Endothelial cell of umbilical vein (primary cell): ENCODE measurements around the gene CABYR. TPM values are rescaled to one million over a fixed set of nuclear protein-coding genes. Genes with fewer than 3 reads are reported as not detected.

Source experiments
- BruUV-seq: library from RNA; stranded (reverse); fragments of 400-500 nt; replicated peaks from 2 replicates; lab custom pipeline; 2021; lab: Mats Ljungman, UMichigan
- CTCF ChIA-PET: fragments of 300-600, 350-600 bp; sonication (Branson Sonifier 250); formaldehyde crosslinking; loops from one replicate; lab custom pipeline; 2021; ENCODE audit warnings: antibody characterized with exemption, inconsistent platforms; lab: Charles Lee
- POLR2A ChIA-PET: fragments of 300-600, 350-600 bp; sonication (Branson Sonifier 250); formaldehyde crosslinking; loops from one replicate; lab custom pipeline; 2021; ENCODE audit warnings: antibody characterized with exemption, inconsistent platforms; lab: Charles Lee
- DNase-seq: peaks from one replicate; pipeline ENCODE4 v3.0.0-alpha.2; 2011; ENCODE audit warnings: low read depth, low spot score
- FAIRE-seq: peaks from 2 replicates; lab custom pipeline; 2011; peaks lifted over from hg19 to GRCh38; lab: Jason Lieb, UNC
- H2AFZ ChIP-seq: 2 replicates; pipeline ENCODE4 v1.6.0; 2012; ENCODE audit warnings: low read depth, low read length, control low read depth, inconsistent platforms
- H3K27ac ChIP-seq: 2 replicates; pipeline ENCODE4 v1.5.1; 2011; ENCODE audit warnings: low read depth, mild to moderate bottlenecking, control low read depth, low read length, moderate library complexity; ENCODE audit not compliant: insufficient read depth
- H3K27me3 ChIP-seq, 2 experiments: 2 replicates each; pipeline versions ENCODE4 v1.6.0 to v1.6.1; 2011; ENCODE audit warnings: low read length in 2 of 2, mixed read lengths in 1 of 2; ENCODE audit not compliant: control insufficient read depth in 2 of 2, insufficient read depth in 2 of 2
- H3K36me3 ChIP-seq, 2 experiments: 2 replicates in 1 of 2; 3 replicates in 1 of 2; pipeline ENCODE4 v1.5.1; 2011; ENCODE audit warnings: low read length in 2 of 2, mild to moderate bottlenecking in 1 of 2, moderate library complexity in 1 of 2; ENCODE audit not compliant: control insufficient read depth in 2 of 2, insufficient read depth in 2 of 2; ENCODE audit errors: extremely low read depth in 1 of 2
- H3K4me1 ChIP-seq: 3 replicates; pipeline ENCODE4 v1.5.1; 2011; ENCODE audit warnings: mild to moderate bottlenecking, low read length; ENCODE audit not compliant: control insufficient read depth, insufficient read depth; ENCODE audit errors: extremely low read depth
- H3K4me2 ChIP-seq: 2 replicates; pipeline ENCODE4 v1.6.1; 2011; ENCODE audit warnings: low read length, control low read depth, mixed read lengths; ENCODE audit not compliant: insufficient read depth
- H3K4me3 ChIP-seq, 3 experiments: fragments of 200-600 bp in 1 of 3; sonication (generic), shearing (Covaris generic) in 1 of 3; replicated peaks in 1 of 3; 2 replicates each; pipeline ENCODE4 v1.5.1; 2011 to 2016; ENCODE audit warnings: control low read depth in 3 of 3, low read length in 3 of 3, mild to moderate bottlenecking in 2 of 3, inconsistent platforms in 1 of 3, low read depth in 1 of 3, moderate library complexity in 1 of 3; ENCODE audit not compliant: insufficient read depth in 1 of 3
- H3K79me2 ChIP-seq: 2 replicates; pipeline ENCODE4 v1.6.0; 2012; ENCODE audit warnings: low read length, inconsistent platforms; ENCODE audit not compliant: control insufficient read depth, insufficient read depth
- H3K9ac ChIP-seq: replicated peaks from 2 replicates; pipeline ENCODE3; 2011; ENCODE audit warnings: low read length, control low read depth; ENCODE audit not compliant: insufficient read depth; ENCODE audit errors: extremely low read depth
- H3K9me1 ChIP-seq: replicated peaks from 3 replicates; pipeline ENCODE4 v1.6.0; 2011; ENCODE audit warnings: mild to moderate bottlenecking, low read length; ENCODE audit not compliant: control insufficient read depth, insufficient read depth; ENCODE audit errors: extremely low read depth
- H3K9me3 ChIP-seq: replicated peaks from 2 replicates; pipeline ENCODE4 v1.5.1; 2012; ENCODE audit warnings: low read length, inconsistent platforms; ENCODE audit not compliant: control insufficient read depth, insufficient read depth
- H4K20me1 ChIP-seq: replicated peaks from 2 replicates; pipeline ENCODE3; 2011; ENCODE audit warnings: mild to moderate bottlenecking, low read length; ENCODE audit not compliant: control insufficient read depth, insufficient read depth; ENCODE audit errors: extremely low read depth
- EZH2 ChIP-seq: IDR thresholded peaks from 2 replicates; pipeline ENCODE4 v1.6.1; 2012; ENCODE audit warnings: borderline replicate concordance, low read depth, mild to moderate bottlenecking, moderate library complexity, low read length, inconsistent platforms; ENCODE audit not compliant: severe bottlenecking
- FOS ChIP-seq: IDR thresholded peaks from 2 replicates; pipeline ENCODE4 v1.6.1; 2011; ENCODE audit warnings: mild to moderate bottlenecking, low read length, moderate library complexity, borderline replicate concordance; ENCODE audit not compliant: insufficient read depth
- GATA2 ChIP-seq: IDR thresholded peaks from 2 replicates; pipeline ENCODE4 v1.7.0; 2011; ENCODE audit warnings: low read depth, mild to moderate bottlenecking, moderate library complexity, mixed read lengths, low read length; ENCODE audit not compliant: insufficient read length, insufficient read depth
- MAX ChIP-seq: IDR thresholded peaks from 2 replicates; pipeline ENCODE4 v1.6.1; 2011; ENCODE audit not compliant: insufficient read depth, insufficient read length
- MYC ChIP-seq: IDR thresholded peaks from one replicate; pipeline ENCODE4 v1.6.1; 2011; ENCODE audit warnings: mild to moderate bottlenecking, low read depth, low read length
- POLR2A ChIP-seq: IDR thresholded peaks from 2 replicates; pipeline ENCODE4 v1.6.1; 2012; ENCODE audit warnings: low read depth, mild to moderate bottlenecking, control low read depth, low read length
- POLR2AphosphoS5 ChIP-seq: IDR thresholded peaks from 2 replicates; pipeline ENCODE4 v1.6.1; 2012; ENCODE audit warnings: low read depth, mild to moderate bottlenecking, control low read depth, low read length, moderate library complexity; ENCODE audit not compliant: insufficient read depth
- dilution Hi-C: fragments of 300-500 bp; cut with MboI; formaldehyde crosslinking; loops from one replicate; pipeline ENCODE4 v1.15.0; 2019; ENCODE audit warnings: low sequenced_read_pairs; ENCODE audit not compliant: extremely low pct_ligation_motif_present
- intact Hi-C: fragments of 100-400 bp; cut with micrococcal nuclease; formaldehyde crosslinking; loops from one replicate; pipeline ENCODE4 v1.10.0; 2022
- polyA plus RNA-seq, 4 experiments: library from polyadenylated mRNA; depleted of rRNA in 3 of 4; stranded (reverse) in 3 of 4; unstranded in 1 of 4; fragments of >200 nt; gene quantifications; 2 replicates each; pipeline versions ENCODE4 v1.2.1 to v1.2.3, GENCODE V29; 2011 to 2012; ENCODE audit warnings: missing spikeins in 1 of 4
- total RNA-seq: library from RNA; stranded (reverse); gene quantifications from 2 replicates; pipeline ENCODE4 v1.2.3, GENCODE V29; 2021
- TF ChIP-seq, protein P1 (sequence below), 2 donors: IDR thresholded peaks; 1 replicate in 1 of 2; 2 replicates in 1 of 2; pipeline ENCODE4 v1.5.1; 2011; ENCODE audit warnings: low read length in 2 of 2, mild to moderate bottlenecking in 2 of 2, moderate library complexity in 2 of 2, control low read depth in 1 of 2, inconsistent platforms in 1 of 2, low read depth in 1 of 2; ENCODE audit not compliant: insufficient read depth in 1 of 2; ENCODE audit errors: extremely low read depth in 1 of 2

The CABYR gene
- total and polyA plus RNA-seq, 2 donors (not counting 3 experiments of a cell fraction or from before 2014, with no cell fraction given): 3.9 to 8.9 TPM

DNA sequence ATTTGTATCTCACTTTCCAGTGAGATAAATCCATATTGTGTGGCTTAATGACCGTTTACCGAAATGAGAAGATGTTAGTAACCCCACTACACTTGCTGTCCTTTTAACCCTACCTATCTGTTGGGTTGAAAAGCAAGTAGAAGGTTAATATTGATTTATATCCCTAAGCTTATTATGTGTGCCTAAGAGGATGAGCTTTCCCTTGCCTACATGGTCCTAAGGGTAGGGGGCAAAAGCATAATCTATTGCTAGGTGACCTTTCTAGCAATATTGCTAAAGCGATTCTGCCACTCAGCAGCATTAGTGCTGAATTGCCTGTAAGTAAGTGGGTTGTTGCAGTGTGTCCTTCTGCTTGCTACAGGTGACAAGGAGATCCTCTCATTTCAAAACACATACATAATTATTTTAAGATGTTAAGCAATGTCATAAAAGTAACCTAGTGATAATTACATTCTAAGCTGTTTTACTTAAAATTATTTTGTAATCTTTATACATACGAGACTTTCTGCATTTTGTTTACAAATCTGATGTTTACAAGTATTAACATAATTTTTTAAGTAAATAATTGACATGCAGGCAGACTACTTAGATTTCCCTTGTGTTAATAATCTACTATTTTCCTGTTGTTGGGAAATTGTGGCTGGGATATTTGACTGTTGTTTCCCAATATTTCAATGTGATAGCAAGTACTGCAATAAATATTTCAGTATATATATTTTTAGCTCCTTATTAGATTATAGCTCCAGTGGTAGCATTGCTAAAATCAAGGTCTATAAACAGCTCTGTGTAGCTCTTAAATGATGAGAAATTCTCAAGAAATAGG lies 49.1 kb upstream of the CABYR start:
- Histone ChIP-seq H3K4me2 (no peak overlapping the region), H3K27ac (no peak overlapping the region), H3K9ac (no peak overlapping the region), H3K9me3 (no peaks in the 10 kb centered on the region), H3K36me3 (no peaks in the 10 kb centered on the region), H3K79me2 (no peaks in the 10 kb centered on the region), H3K4me1 (peaks cover 6% of the 10 kb centered on the region), H3K27me3 (no peaks in the 10 kb centered on the region), H2AFZ (no peak overlapping the region), H3K4me3 (no peak overlapping the region), H4K20me1 (no peaks in the 10 kb centered on the region), H3K9me1 (no peaks in the 10 kb centered on the region)
- DNase-seq: no peak
- TF ChIP-seq EZH2 (no peak), POLR2AphosphoS5 (no peak), MYC (no peak), FOS (no peak)
- BruUV-seq: no TSS peak
- no peak for FAIRE-seq
- CTCF ChIA-PET: interaction anchor here (1.0 to 1.8 kb wide), 2 partner anchors 12 to 26 kb away, joined by 4 to 5 read pairs; no protein-coding TSS in a partner anchor
- dilution Hi-C loops (no loop called here), intact Hi-C loops (no loop called here)
- POLR2A ChIA-PET: no interaction called here

DNA sequence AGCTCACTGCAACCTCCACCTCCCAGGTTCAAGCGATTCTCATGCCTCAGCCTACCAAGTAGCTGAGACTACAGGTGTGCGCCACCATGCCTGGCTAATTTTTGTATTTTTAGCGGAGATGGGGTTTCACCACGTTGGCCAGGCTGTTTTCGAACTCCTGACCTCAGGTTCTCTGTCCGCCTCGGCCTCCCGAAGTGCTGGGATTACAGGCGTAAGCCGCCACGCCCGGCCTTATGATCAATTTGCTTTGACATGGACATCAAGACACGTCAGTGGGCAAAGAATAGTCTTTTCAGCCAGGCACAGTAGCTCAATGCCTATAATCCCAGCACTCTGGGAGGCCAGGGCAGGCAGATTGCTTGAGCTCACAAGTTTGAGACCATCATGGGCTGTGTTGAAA lies 48.0 kb upstream of the CABYR start:
- H3K9me3 ChIP-seq: no peaks in the 10 kb centered on the region
- H2AFZ ChIP-seq: no peak overlapping the region
- no peak overlapping the region for H3K4me2 ChIP-seq
- BruUV-seq: no TSS peak
- TF ChIP-seq POLR2AphosphoS5 (no peak), EZH2 (no peak), MYC (no peak), GATA2 (no peak), FOS (no peak), MAX (no peak), POLR2A (no peak)
- TF ChIP-seq, protein P1, sequence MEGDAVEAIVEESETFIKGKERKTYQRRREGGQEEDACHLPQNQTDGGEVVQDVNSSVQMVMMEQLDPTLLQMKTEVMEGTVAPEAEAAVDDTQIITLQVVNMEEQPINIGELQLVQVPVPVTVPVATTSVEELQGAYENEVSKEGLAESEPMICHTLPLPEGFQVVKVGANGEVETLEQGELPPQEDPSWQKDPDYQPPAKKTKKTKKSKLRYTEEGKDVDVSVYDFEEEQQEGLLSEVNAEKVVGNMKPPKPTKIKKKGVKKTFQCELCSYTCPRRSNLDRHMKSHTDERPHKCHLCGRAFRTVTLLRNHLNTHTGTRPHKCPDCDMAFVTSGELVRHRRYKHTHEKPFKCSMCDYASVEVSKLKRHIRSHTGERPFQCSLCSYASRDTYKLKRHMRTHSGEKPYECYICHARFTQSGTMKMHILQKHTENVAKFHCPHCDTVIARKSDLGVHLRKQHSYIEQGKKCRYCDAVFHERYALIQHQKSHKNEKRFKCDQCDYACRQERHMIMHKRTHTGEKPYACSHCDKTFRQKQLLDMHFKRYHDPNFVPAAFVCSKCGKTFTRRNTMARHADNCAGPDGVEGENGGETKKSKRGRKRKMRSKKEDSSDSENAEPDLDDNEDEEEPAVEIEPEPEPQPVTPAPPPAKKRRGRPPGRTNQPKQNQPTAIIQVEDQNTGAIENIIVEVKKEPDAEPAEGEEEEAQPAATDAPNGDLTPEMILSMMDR (IDR thresholded peaks at IDR 0.05; ENCODE audit: extremely low read depth in 1 of 2, insufficient read depth in 1 of 2, low read depth in 1 of 2, low read length in 2 of 2): no peak
- ChIA-PET POLR2A (no interaction called here), CTCF (interaction anchor here (0.7 to 1.8 kb wide), 3 partner anchors 9 to 581 kb away, joined by 4 read pairs; no protein-coding TSS in a partner anchor)
- H3K36me3 ChIP-seq: no peaks in the 10 kb centered on the region
- dilution Hi-C loops (no loop called here), intact Hi-C loops (no loop called here)
- no peak overlapping the region for H3K4me3 ChIP-seq
- H3K4me1 ChIP-seq: peaks cover 6% of the 10 kb centered on the region
- no peak for FAIRE-seq
- H4K20me1 ChIP-seq: no peaks in the 10 kb centered on the region
- H3K27ac ChIP-seq: no peak overlapping the region
- H3K27me3 ChIP-seq: no peaks in the 10 kb centered on the region
- DNase-seq: no peak
- no peaks in the 10 kb centered on the region for H3K9me1 ChIP-seq
- no peak overlapping the region for H3K9ac ChIP-seq
- H3K79me2 ChIP-seq: no peaks in the 10 kb centered on the region
